Thymus (tissue), 11 donors: ENCODE data around the gene MUC5B. TPM values are rescaled to one million over a fixed set of nuclear protein-coding genes. Genes with fewer than 3 reads are reported as not detected.
"Not testable (repeated sequence)": the region's sequence is repeated elsewhere in the genome, so short reads cannot be mapped to it uniquely, and the experiment has no call there.

ENCODE experiments used
- DNase-seq, 9 donors: peaks; one replicate each; pipeline ENCODE4 v3.0.0-alpha.2; 2013; ENCODE audit warnings: low spot score in 9 of 9, low read depth in 6 of 9, missing footprints in 1 of 9
- H3K27ac ChIP-seq, 2 donors: one replicate each; pipeline ENCODE4 v1.5.1; 2013; ENCODE audit warnings: control low read depth in 1 of 2, low read depth in 1 of 2, low read length in 1 of 2, mild to moderate bottlenecking in 1 of 2, moderate library complexity in 1 of 2
- H3K27me3 ChIP-seq, 2 donors: one replicate each; pipeline ENCODE4 v1.5.1; 2013; ENCODE audit warnings: low read length in 1 of 2; ENCODE audit not compliant: control insufficient read depth in 2 of 2, insufficient read depth in 1 of 2
- H3K36me3 ChIP-seq, 2 donors: one replicate each; pipeline ENCODE4 v1.5.1; 2013; ENCODE audit warnings: low read length in 1 of 2, mild to moderate bottlenecking in 1 of 2, moderate library complexity in 1 of 2; ENCODE audit not compliant: control insufficient read depth in 2 of 2, insufficient read depth in 2 of 2
- H3K4me1 ChIP-seq, 2 donors: one replicate each; pipeline ENCODE4 v1.5.1; 2013; ENCODE audit warnings: low read length in 2 of 2; ENCODE audit not compliant: control insufficient read depth in 2 of 2, insufficient read depth in 2 of 2
- H3K4me3 ChIP-seq, 2 donors: one replicate each; pipeline ENCODE4 v1.5.1; 2013; ENCODE audit warnings: low read length in 2 of 2, control low read depth in 1 of 2, mild to moderate bottlenecking in 1 of 2
- H3K9me3 ChIP-seq, 2 donors: one replicate each; pipeline ENCODE4 v1.5.1; 2013; ENCODE audit warnings: low read length in 1 of 2, mild to moderate bottlenecking in 1 of 2; ENCODE audit not compliant: control insufficient read depth in 2 of 2, insufficient read depth in 1 of 2
- WGBS: extraction: QIAGEN DNeasy Blood & Tissue Kit; methylation state at CpG from one replicate; pipeline ENCODE4 v1.1.7; 2013; 5-methylcytosine and 5-hydroxymethylcytosine counted together
- polyA plus RNA-seq: library from polyadenylated mRNA; stranded (reverse); fragments of 200-250 nt; gene quantifications from one replicate; pipeline ENCODE4 v1.2.3, GENCODE V29; 2013
- total RNA-seq: library from RNA; stranded (reverse); fragments of 120-200 nt; gene quantifications from one replicate; pipeline ENCODE4 v1.2.4, GENCODE V29; 2013
- donor health status: healthy.

The MUC5B gene
- total and polyA plus RNA-seq, 2 donors = under 0.01 to 0.02 TPM

GRCh38 chr11:1188451-1189130, 34.3 kb upstream of the MUC5B start:
- peaks cover 1 to 26% of the 10 kb centered on the region in 2 donors for H3K9me3 ChIP-seq
- 68% methylated on average over 12 of the region's 15 CpGs for WGBS
- H3K4me1 ChIP-seq, H3K36me3 ChIP-seq, H3K27me3 ChIP-seq, H3K27ac ChIP-seq, DNase-seq, H3K4me3 ChIP-seq: not testable (repeated sequence)

GRCh38 chr11:1189816-1190215, 33.0 kb upstream of the MUC5B start:
- H3K27me3 ChIP-seq, H3K36me3 ChIP-seq, H3K27ac ChIP-seq, H3K4me1 ChIP-seq, DNase-seq, H3K4me3 ChIP-seq: not testable (repeated sequence)
- peaks cover 1 to 38% of the 10 kb centered on the region in 2 donors for H3K9me3 ChIP-seq
- 85% methylated on average over 7 of the region's 12 CpGs for whole genome bisulfite sequencing

GRCh38 chr11:1191786-1192470, 30.9 kb upstream of the MUC5B start:
- 91% methylated on average over 22 of the region's 22 CpGs for WGBS
- not testable (repeated sequence) for H3K4me1 ChIP-seq, H3K27ac ChIP-seq, DNase-seq, H3K27me3 ChIP-seq, H3K4me3 ChIP-seq, H3K36me3 ChIP-seq
- H3K9me3 ChIP-seq = peaks cover 3 to 36% of the 10 kb centered on the region in 2 donors

- H3K36me3 ChIP-seq = no peaks in the 10 kb centered on the region
- DNase-seq = no peak
- no peaks in the 10 kb centered on the region for H3K4me1 ChIP-seq
- H3K4me3 ChIP-seq = no peak overlapping the region
- 88% methylated on average over 17 of the region's 17 CpGs for WGBS
- peaks cover 3 to 34% of the 10 kb centered on the region in 2 donors for H3K9me3 ChIP-seq
- H3K27me3 ChIP-seq = no peaks in the 10 kb centered on the region
- H3K27ac ChIP-seq = no peak overlapping the region
These were observed 30.0 kb upstream of the MUC5B start for GRCh38 chr11:1192741-1193325.

- no peak for DNase-seq
- peaks cover 3 to 34% of the 10 kb centered on the region in 2 donors for H3K9me3 ChIP-seq
- H3K27ac ChIP-seq = no peak overlapping the region
- H3K4me3 ChIP-seq = no peak overlapping the region
- no peaks in the 10 kb centered on the region for H3K36me3 ChIP-seq
- WGBS = 89% methylated on average over 43 of the region's 43 CpGs
- no peaks in the 10 kb centered on the region for H3K4me1 ChIP-seq
- no peaks in the 10 kb centered on the region for H3K27me3 ChIP-seq
These were observed 29.3 kb upstream of the MUC5B start for GRCh38 chr11:1193326-1194230.

GRCh38 chr11:1194231-1194976, 28.5 kb upstream of the MUC5B start:
- Histone ChIP-seq H3K4me3 (no peak overlapping the region), H3K27me3 (no peaks in the 10 kb centered on the region), H3K27ac (no peak overlapping the region), H3K4me1 (no peaks in the 10 kb centered on the region), H3K9me3 (peaks cover 3 to 34% of the 10 kb centered on the region in 2 donors), H3K36me3 (no peaks in the 10 kb centered on the region)
- DNase-seq = no peak
- WGBS = 98% methylated on average over 59 of the region's 59 CpGs

GRCh38 chr11:1194977-1195681, 27.7 kb upstream of the MUC5B start:
- H3K9me3 ChIP-seq = peaks cover 3 to 31% of the 10 kb centered on the region in 2 donors
- H3K27me3 ChIP-seq = peaks cover 0 to 5% of the 10 kb centered on the region in 2 donors
- H3K4me3 ChIP-seq = no peak overlapping the region
- 93% methylated on average over 32 of the region's 32 CpGs for WGBS
- H3K36me3 ChIP-seq = no peaks in the 10 kb centered on the region
- H3K4me1 ChIP-seq = no peaks in the 10 kb centered on the region
- no peak for DNase-seq
- H3K27ac ChIP-seq = no peak overlapping the region
